Measurements from ENCODE around the gene ZNF142.

DNA sequence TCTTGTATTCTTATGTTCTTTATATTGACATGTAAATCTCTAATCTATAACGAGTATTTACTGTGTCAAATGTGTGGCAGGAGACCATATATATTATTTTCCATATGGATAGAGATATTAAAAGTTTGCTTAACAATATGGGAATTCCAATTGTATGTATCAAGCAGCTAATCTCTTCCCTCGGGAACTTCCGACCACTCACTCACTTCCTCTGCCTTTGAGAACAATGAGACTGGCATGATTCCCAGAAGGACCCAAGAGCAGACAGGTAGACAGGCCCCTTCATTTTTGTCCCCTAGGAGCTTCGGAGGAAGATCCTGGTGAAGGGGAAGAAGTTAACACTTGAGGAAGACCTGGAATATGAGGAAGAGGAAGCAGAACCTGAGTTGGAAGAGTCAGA, 27.6 kb downstream of the ZNF142 start:
- no peak for TF ChIP-seq POLR2AphosphoS5 (IDR thresholded peaks at IDR 0.05; ENCODE audit: low read depth, low read length)
- TF ChIP-seq TAF1 (IDR thresholded peaks at IDR 0.05; ENCODE audit: borderline replicate concordance, insufficient read depth, low read length), result no peak
- TF ChIP-seq REST (IDR thresholded peaks at IDR 0.05; ENCODE audit: insufficient read depth in 1 of 2, low read depth in 2 of 2, low read length in 2 of 2), result no peak

Measured in PFSK-1 (cell line).